GM13977 (cell line): ENCODE results near the gene IRAK2.
A peak's percentile ranks its signal among the peaks of the same experiment; 100 is the strongest.

ENCODE experiments used
- DNase-seq: peaks from one replicate; pipeline ENCODE4 v3.0.0; 2012; ENCODE audit warnings: low spot score
- CTCF ChIP-seq: IDR thresholded peaks from 2 replicates; pipeline ENCODE4 v1.5.1; 2012; ENCODE audit warnings: mild to moderate bottlenecking, control low read depth; ENCODE audit not compliant: insufficient read depth; ENCODE audit errors: extremely low read depth, missing control alignments
- in situ Hi-C: fragments of 300-500 bp; cut with MboI; formaldehyde crosslinking; loops from one replicate; pipeline ENCODE4 v1.12.0; 2022; ENCODE audit warnings: low sequenced_read_pairs, low pct_unique_long_range_greater_than_20kb, mixed read lengths, inconsistent platforms; ENCODE audit not compliant: unreplicated experiment

Gene IRAK2

GRCh38 chr3:10213156-10213792 is 48.6 kb downstream of the IRAK2 start:
- DNase-seq = peak; percentile 48
- in situ Hi-C loops = no loop called here
- TF ChIP-seq CTCF = no peak

GRCh38 chr3:10215578-10216368 is 51.1 kb downstream of the IRAK2 start:
- TF ChIP-seq CTCF = no peak
- DNase-seq = no peak
- in situ Hi-C loops = no loop called here

GRCh38 chr3:10217359-10217758 is 52.6 kb downstream of the IRAK2 start:
- no peak for DNase-seq
- in situ Hi-C loops = no loop called here
- no peak for TF ChIP-seq CTCF

GRCh38 chr3:10219737-10220136 is 55.0 kb downstream of the IRAK2 start:
- no peak for DNase-seq
- no peak for TF ChIP-seq CTCF
- in situ Hi-C loops = no loop called here

DNA sequence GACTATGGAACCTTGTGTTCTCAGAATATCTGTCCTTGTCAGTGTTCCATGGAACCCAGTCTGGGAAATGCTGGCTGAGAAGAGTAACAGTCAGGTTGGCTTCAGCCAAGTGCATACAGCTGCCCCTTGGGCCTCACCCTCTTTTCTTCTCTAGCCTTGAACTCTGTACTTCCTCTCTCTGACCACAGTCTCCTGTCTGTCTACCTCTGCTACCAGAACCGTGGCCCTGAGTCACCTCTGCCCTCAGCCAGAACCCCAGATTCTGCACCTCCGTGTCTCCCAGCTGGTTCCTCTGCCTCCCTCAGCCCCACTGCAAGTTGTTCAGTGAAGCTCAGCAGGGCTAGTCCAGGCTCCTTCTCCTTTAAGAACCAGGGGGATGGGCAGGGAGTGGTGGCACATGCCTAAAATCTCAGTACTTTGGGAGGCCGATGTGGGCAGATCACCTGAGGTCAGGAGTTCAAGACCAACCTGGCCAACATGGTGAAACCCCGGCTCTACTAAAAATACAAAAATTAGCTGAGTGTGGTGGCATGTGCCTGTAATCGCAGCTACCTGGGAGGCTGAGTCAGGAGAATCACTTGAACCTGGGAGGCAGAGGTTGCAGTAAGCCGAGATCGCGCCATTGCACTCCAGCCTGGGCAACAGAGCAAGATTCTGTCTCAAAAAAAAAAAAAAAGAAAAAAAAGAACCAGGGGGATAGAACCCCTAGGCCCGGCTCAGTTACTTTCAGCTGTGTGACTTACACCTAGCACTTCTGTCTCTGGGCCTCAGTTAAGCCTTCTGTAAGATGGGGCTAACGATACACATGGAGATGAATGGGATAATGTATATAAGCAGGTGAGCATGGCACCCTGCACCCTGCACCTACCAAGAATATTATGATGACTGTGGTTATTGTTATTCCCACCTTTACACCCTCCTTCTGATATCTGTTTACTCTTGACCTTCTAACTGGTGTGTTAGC is 59.2 kb downstream of the IRAK2 start:
- DNase-seq = peak; percentile 54

More for the DNA sequence above, 59.2 kb downstream of the IRAK2 start:
- in situ Hi-C loops = no loop called here
- TF ChIP-seq CTCF = no peak
